Stomach smooth muscle (tissue), 2 donors: Measurements from ENCODE around the gene PIEZO2.
"Not testable (repeated sequence)": the region's sequence is repeated elsewhere in the genome, so short reads cannot be mapped to it uniquely, and the experiment has no call there.

Experiments used
- H3K27ac ChIP-seq: one replicate; pipeline ENCODE4 v1.7.0; 2013; ENCODE audit warnings: mild to moderate bottlenecking, low read length, inconsistent platforms
- H3K27me3 ChIP-seq, 2 donors: one replicate each; pipeline ENCODE4 v1.7.0; 2013; ENCODE audit warnings: low read length in 2 of 2; ENCODE audit not compliant: insufficient read depth in 2 of 2, control insufficient read depth in 1 of 2
- H3K36me3 ChIP-seq, 2 donors: one replicate each; pipeline ENCODE4 v1.7.0; 2013; ENCODE audit warnings: low read length in 2 of 2; ENCODE audit not compliant: control insufficient read depth in 2 of 2, insufficient read depth in 2 of 2
- H3K4me1 ChIP-seq: one replicate; pipeline ENCODE4 v1.7.0; 2013; ENCODE audit warnings: low read length; ENCODE audit not compliant: control insufficient read depth, insufficient read depth
- H3K4me3 ChIP-seq, 2 donors: one replicate each; pipeline ENCODE4 v1.7.0; 2013; ENCODE audit warnings: low read length in 2 of 2
- H3K9ac ChIP-seq, 2 donors: one replicate each; pipeline ENCODE4 v1.7.0; 2013; ENCODE audit warnings: low read length in 2 of 2, mild to moderate bottlenecking in 1 of 2
- H3K9me3 ChIP-seq, 2 donors: one replicate each; pipeline ENCODE4 v1.7.0; 2013; ENCODE audit warnings: low read length in 2 of 2; ENCODE audit not compliant: control insufficient read depth in 2 of 2
- donor health status: healthy.
- donor health status: Pancreatic carcinoma.

Gene PIEZO2

GRCh38 chr18:11149441-11150270 lies at the start of gene PIEZO2:
Gene PIEZO2 (minus strand): TSS chr18:11149569. CDS start chr18:11148588, 981 bp downstream.
- Histone ChIP-seq H3K9ac (no peak within 1 kb of the TSS), H3K4me3 (peak within 1 kb of the TSS in 1 of 2 donors; percentile 40), H3K36me3 (no peaks in the 10 kb centered on the region), H3K27ac (no peak within 1 kb of the TSS), H3K9me3 (no peaks in the 10 kb centered on the region), H3K27me3 (peaks cover 18 to 28% of the 10 kb centered on the region in 2 donors), H3K4me1 (peaks cover 8% of the 10 kb centered on the region)

DNA sequence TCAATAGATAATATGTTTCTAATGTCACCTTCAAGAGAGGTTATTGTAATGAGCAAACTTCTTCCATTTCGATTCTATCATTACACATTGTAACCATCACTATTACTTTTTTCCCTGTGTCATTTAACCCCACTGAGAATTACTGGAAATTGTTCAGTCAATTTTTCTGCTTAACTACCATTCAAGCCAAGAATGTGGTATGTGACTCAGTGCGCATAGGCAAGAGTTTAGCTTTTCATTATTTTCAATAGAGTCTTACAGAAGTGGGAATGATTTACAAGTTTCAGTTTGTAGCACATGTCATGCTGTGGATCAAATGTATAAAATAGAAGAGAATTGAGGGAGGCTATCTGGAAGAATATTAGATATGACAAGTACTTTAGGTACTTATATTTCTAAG lies 34.3 kb upstream of the PIEZO2 start:
- Histone ChIP-seq H3K36me3 (no peaks in the 10 kb centered on the region), H3K9ac (no peak overlapping the region), H3K4me1 (no peaks in the 10 kb centered on the region), H3K9me3 (no peaks in the 10 kb centered on the region), H3K27me3 (no peaks in the 10 kb centered on the region), H3K27ac (no peak overlapping the region), H3K4me3 (no peak overlapping the region)

DNA sequence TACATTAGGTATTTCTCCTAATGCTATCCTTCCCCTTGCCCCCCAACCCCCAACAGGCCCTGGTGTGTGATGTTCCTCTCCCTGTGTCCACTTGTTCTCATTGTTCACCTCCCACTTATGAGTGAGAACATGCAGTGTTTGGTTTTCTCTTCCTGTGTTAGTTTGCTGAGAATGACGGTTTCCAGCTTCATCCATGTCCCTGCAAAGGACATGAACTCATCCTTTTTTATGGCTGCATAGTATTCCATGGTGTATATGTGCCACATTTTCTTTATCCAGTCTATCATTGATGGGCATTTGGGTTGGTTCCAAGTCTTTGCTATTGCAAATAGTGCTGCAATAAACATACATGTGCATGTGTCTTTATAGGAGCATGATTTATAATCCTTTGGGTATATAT lies 32.3 kb upstream of the PIEZO2 start:
- H3K4me3 ChIP-seq, H3K36me3 ChIP-seq, H3K9me3 ChIP-seq, H3K4me1 ChIP-seq, H3K9ac ChIP-seq, H3K27me3 ChIP-seq, H3K27ac ChIP-seq: not testable (repeated sequence)

DNA sequence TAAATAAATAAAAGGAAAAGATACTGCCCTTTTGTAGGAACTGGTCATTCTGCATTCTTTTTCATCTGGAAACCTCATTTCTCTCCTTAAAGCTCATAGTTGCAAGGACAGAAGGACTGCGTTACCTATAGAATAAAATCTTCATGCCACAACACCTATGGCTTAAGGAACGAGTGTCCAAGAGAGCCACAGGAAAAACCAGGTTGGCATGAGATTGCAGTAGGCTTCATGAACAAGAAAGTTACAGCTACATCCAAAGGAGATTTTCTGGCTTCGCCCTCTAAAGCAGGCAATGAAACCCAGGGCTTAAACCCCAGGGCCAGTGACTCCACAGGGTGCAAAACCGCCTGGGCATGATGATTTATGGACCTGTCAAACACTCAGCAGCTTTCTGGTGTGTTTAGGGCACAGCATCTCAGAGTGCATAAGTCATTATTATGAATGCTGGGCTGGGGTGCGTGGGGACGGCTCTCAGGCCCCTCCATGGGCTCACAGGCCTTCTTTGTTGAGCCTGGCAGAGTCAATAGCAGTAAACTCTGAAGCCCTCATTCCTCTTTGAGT lies 30.7 kb upstream of the PIEZO2 start:
- no peak overlapping the region for H3K27ac ChIP-seq
- H3K9me3 ChIP-seq: no peaks in the 10 kb centered on the region
- H3K4me1 ChIP-seq: no peaks in the 10 kb centered on the region

DNA sequence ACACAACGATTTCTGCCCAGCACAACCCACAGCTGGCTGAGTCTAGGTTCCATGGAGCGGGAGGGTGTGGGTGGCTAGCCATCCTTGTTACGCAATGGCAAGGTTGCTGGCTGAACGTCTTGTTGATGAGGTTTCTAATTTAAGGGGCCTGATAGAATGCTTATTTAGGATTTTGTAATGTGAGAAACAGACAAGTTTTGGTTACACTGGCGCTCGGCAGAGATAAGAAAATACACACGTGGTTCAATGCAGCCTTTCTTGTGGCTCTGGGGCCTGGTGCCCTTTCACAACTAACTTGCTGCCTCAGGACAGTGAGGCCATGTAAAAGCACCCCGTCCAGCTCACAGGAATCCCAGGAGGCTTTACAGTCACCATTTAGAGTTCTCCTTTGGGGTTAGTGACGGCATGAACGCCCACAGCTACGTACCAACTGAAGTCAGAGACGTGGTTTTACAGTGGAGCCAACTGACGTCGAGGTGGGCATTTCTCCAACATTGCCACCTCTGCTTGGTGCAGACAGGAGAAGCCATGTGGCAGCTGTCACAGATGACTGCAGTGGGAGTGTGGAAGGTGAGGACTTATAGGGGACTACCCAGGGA lies 29.7 kb upstream of the PIEZO2 start:
- Histone ChIP-seq H3K27ac (no peak overlapping the region), H3K27me3 (no peaks in the 10 kb centered on the region), H3K9me3 (no peaks in the 10 kb centered on the region), H3K36me3 (no peaks in the 10 kb centered on the region), H3K4me3 (no peak overlapping the region), H3K9ac (no peak overlapping the region), H3K4me1 (no peaks in the 10 kb centered on the region)

More for the DNA sequence above, 30.7 kb upstream of the PIEZO2 start:
- Histone ChIP-seq H3K4me3 (no peak overlapping the region), H3K9ac (no peak overlapping the region), H3K27me3 (no peaks in the 10 kb centered on the region), H3K36me3 (no peaks in the 10 kb centered on the region)

GRCh38 chr18:11177382-11177781 lies 28.0 kb upstream of the PIEZO2 start:
- H3K4me3 ChIP-seq: no peak overlapping the region
- no peaks in the 10 kb centered on the region for H3K9me3 ChIP-seq
- no peaks in the 10 kb centered on the region for H3K4me1 ChIP-seq
- H3K27me3 ChIP-seq: no peaks in the 10 kb centered on the region
- H3K27ac ChIP-seq: no peak overlapping the region
- no peak overlapping the region for H3K9ac ChIP-seq
- H3K36me3 ChIP-seq: no peaks in the 10 kb centered on the region

DNA sequence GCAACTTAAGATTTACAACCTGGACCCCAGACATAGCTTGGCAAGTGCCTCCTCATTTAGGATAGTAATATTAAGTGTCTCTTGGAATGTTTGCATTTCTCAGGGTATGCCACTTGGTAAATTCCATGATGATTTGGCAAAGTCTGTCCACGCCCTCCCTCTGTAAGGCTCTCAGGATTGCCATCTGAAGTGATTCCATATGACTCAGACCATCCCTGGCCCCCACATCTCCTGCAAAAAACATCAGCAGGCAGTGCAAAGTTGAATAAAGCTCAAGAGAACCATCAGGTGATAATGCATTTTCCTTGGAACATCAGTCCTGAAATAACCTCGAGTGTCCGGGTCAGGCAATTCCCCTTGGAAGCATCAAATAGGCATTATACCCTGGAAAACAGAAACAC lies 27.1 kb upstream of the PIEZO2 start:
- Histone ChIP-seq H3K36me3 (no peaks in the 10 kb centered on the region), H3K27me3 (no peaks in the 10 kb centered on the region), H3K4me3 (no peak overlapping the region), H3K9ac (no peak overlapping the region), H3K9me3 (no peaks in the 10 kb centered on the region), H3K4me1 (no peaks in the 10 kb centered on the region), H3K27ac (no peak overlapping the region)

DNA sequence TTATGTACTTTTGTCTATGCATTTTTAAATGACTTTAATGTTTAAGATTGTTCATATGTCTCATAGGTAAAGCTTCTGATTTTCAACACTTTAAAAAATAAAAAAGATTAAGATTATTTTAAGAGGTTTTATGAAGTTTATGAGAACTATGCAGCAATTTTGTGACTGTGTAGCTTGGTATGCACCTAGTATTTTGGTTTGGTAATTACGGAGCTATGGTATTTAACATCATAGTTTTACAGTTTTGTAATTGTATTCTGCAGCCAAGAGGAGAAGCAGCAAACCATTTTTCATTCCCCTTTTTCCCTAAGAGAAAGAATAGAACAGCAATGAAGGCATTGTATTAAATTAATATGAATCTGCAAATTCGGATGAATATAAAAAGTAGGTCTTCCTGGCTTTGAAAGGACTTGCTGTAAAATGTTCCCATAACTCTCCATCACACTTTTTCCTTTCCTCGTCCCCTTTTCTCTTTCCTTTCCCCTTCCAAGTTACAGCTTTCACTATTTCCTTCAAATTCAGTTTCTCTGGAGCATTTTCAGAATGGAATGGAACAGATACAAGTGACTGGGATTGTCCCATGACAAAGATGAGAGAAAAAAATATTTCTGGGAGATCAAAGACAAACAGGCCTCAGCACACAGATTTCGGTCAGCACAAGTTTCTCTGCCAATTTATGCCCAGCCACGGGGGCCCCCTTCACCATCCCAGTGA lies 26.1 kb upstream of the PIEZO2 start:
- H3K9me3 ChIP-seq: no peaks in the 10 kb centered on the region
- H3K36me3 ChIP-seq: no peaks in the 10 kb centered on the region
- H3K27ac ChIP-seq: no peak overlapping the region
- no peaks in the 10 kb centered on the region for H3K4me1 ChIP-seq
- H3K9ac ChIP-seq: no peak overlapping the region
- no peaks in the 10 kb centered on the region for H3K27me3 ChIP-seq
- H3K4me3 ChIP-seq: no peak overlapping the region

DNA sequence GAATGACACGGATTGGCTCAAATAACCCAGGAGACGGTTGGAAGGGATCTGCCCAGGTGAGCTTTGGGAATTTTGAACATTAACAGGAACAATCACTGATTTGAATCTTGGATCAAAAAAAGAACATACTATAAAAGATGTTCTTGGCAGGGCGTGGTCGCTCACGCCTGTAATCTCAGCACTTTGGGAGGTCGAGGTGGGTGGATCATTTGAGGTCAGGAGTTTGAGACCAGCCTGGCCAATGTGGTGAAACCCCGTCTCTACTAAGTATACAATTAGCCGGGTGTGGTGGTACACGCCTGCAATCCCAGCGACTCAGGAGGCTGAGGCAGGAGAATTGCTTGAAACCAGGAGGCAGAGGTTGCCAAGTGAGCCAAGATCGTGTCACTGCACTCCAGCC lies 24.8 kb upstream of the PIEZO2 start:
- H3K27ac ChIP-seq, H3K4me3 ChIP-seq: not testable (repeated sequence)

DNA sequence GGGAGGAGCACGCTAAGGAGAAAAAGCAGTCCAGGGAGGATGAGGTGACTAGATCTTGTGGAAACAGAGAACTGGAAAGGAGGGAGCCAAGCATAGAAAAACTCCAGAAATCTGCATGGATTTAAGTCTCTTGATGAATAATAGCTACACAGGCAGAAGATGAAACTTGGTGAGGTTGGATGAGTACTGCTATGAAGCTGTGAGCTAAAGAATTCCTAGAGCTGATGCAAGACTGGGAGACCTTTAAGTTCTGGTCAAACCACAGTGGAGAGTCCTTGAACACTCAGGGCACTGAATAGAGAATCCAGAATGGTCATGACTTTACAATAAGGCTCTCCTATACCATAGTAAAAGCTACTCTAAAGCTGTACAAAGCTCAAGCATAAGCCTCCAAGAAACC lies 18.4 kb upstream of the PIEZO2 start:
- Histone ChIP-seq H3K27ac (no peak overlapping the region), H3K27me3 (no peaks in the 10 kb centered on the region), H3K36me3 (no peaks in the 10 kb centered on the region), H3K4me1 (no peaks in the 10 kb centered on the region), H3K4me3 (no peak overlapping the region), H3K9ac (no peak overlapping the region), H3K9me3 (no peaks in the 10 kb centered on the region)

More for the DNA sequence above, 24.8 kb upstream of the PIEZO2 start:
- not testable (repeated sequence) for H3K9me3 ChIP-seq, H3K36me3 ChIP-seq, H3K9ac ChIP-seq, H3K4me1 ChIP-seq, H3K27me3 ChIP-seq
